ENCODE measurements around the gene FKBP2. TPM values are rescaled to one million over a fixed set of nuclear protein-coding genes. Genes with fewer than 3 reads are reported as not detected.
"Not testable (repeated sequence)": the region's sequence is repeated elsewhere in the genome, so short reads cannot be mapped to it uniquely, and the experiment has no call there.

The FKBP2 gene
- total RNA-seq, 6 experiments from 2014 or later: 54.1 to 95.6 (median 73.1) TPM

DNA sequence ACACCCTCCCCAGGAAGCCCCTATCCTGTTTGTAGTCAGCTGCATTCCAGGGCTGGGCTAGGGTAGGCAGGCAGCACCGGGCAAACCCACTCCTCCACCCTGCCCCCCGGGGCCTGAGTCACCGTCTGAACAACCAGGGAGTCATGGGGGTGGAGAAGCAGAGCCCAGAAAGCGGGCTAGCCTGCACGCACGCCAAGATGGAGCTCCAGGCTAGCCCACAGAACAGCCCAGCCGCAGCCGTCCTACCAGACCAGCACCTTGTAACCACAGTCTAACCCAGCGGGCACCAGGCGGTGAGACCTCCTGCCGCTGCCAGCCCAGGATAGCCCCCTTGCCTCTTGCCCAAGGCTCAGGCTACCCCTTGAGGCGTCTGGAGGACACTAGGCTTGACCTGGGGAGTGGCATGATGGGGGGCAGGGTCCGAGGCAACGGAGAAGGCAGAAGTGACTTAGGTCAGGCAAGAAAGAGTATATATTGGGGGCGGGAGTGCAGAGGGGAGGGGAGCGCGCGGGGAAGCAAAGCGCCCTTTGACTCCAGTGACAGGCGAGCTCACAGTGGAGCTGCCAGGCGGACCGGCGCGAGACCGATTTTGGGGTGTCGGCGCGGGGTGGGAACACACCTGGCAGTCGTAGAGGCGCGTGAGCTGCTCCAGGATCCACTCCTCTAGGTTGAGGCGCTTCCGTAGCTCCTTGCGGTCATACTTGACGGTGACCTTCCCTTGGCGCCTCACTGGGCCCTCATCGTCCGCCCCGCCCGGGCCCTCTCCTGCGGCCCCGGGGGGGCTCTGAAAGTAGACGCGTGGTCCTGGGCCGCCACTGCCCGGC, 5.1 kb downstream of the FKBP2 start:
- Mint-ChIP-seq H3K4me1 (ENCODE audit: low read depth) (peaks cover 29% of the 10 kb centered on the region), H3K27me3 (ENCODE audit: insufficient read depth) (peaks cover 4% of the 10 kb centered on the region), H3K9me3 (no peaks in the 10 kb centered on the region), H3K27ac (peak overlapping the region; percentile 95), H3K36me3 (ENCODE audit: low read depth) (peaks cover 16% of the 10 kb centered on the region), H3K4me3 (peak overlapping the region; percentile 95)
- TF ChIP-seq, protein P1, sequence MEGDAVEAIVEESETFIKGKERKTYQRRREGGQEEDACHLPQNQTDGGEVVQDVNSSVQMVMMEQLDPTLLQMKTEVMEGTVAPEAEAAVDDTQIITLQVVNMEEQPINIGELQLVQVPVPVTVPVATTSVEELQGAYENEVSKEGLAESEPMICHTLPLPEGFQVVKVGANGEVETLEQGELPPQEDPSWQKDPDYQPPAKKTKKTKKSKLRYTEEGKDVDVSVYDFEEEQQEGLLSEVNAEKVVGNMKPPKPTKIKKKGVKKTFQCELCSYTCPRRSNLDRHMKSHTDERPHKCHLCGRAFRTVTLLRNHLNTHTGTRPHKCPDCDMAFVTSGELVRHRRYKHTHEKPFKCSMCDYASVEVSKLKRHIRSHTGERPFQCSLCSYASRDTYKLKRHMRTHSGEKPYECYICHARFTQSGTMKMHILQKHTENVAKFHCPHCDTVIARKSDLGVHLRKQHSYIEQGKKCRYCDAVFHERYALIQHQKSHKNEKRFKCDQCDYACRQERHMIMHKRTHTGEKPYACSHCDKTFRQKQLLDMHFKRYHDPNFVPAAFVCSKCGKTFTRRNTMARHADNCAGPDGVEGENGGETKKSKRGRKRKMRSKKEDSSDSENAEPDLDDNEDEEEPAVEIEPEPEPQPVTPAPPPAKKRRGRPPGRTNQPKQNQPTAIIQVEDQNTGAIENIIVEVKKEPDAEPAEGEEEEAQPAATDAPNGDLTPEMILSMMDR (IDR thresholded peaks at IDR 0.05): no peak
- peak; percentile 88 for DNase-seq

DNA sequence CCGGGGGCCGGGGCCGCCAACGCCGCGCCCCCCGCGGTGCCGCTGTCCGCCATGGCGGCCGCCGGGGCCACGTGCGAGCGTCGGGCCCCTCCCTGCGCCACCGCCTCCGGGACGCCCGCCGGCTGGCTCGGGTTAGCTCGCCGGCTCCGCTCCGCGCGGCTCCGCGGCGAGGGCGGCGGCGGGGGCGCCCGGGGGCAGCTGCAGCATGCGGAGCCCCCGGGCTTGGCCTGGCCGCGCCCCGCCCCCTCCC, 5.7 kb downstream of the FKBP2 start:
- peak overlapping the region; percentile 89 for H3K4me3 Mint-ChIP-seq
- not testable (repeated sequence) for DNase-seq; H3K9me3 Mint-ChIP-seq; H3K27ac Mint-ChIP-seq; H3K27me3 Mint-ChIP-seq (ENCODE audit: insufficient read depth)
- H3K36me3 Mint-ChIP-seq (ENCODE audit: low read depth): peaks cover 16% of the 10 kb centered on the region
- H3K4me1 Mint-ChIP-seq (ENCODE audit: low read depth): peaks cover 29% of the 10 kb centered on the region

DNA sequence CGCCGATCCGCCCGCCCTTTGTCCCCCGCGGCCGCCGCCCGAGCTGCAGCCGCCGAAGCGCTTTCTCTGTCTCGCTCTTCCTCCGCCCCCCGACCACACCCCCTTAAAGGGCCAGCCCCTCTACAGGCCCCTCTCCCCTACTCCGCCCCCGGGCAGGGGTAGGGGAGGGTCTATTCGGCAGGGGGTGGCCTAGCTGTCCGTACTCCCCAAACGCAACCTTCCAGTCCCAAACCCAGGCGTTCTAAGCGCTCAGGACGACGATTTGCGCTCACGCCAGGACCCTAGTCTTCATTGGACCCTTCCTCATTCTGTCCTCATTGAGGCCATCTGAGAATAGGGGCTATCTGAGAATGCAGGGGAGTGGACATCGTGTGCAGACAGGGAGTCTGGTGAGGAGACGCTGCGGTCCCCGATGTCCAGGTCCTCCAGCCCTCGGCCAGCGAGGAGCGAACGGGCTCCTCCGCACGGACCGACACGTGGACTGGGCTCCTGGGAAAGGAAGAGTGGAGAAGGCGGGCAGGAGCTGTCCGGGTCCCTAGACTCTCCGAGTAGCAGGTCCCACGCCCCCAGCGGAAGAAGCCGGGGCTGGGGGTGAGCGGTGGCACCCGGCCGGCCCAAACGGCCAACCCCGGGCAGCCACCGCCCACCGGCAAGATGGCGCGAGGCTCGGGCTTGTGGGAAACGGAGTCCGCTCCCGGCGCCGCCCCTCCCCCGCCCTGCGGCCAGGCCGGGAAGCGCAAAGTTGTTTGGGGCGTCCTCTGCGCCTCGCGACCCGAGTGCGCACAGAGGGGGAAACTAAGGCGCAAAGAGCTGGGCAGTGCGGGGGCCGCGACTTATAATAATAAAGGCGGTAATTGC, 6.2 kb downstream of the FKBP2 start, which contains the start of gene PPP1R14B:
PPP1R14B (minus strand) TSS at position 73 of the 858 bp plus-strand sequence. CDS start 270 bp downstream, outside the sequence.
- Mint-ChIP-seq H3K4me3 (peak within 1 kb of the TSS; percentile 95), H3K27ac (peak within 1 kb of the TSS; percentile 95), H3K9me3 (no peaks in the 10 kb centered on the region), H3K27me3 (ENCODE audit: insufficient read depth) (peaks cover 4% of the 10 kb centered on the region), H3K4me1 (ENCODE audit: low read depth) (peaks cover 29% of the 10 kb centered on the region), H3K36me3 (ENCODE audit: low read depth) (peaks cover 16% of the 10 kb centered on the region)
- DNase-seq: peak; percentile 90
- TF ChIP-seq, protein P1 (IDR thresholded peaks at IDR 0.05): peak; percentile 54

DNA sequence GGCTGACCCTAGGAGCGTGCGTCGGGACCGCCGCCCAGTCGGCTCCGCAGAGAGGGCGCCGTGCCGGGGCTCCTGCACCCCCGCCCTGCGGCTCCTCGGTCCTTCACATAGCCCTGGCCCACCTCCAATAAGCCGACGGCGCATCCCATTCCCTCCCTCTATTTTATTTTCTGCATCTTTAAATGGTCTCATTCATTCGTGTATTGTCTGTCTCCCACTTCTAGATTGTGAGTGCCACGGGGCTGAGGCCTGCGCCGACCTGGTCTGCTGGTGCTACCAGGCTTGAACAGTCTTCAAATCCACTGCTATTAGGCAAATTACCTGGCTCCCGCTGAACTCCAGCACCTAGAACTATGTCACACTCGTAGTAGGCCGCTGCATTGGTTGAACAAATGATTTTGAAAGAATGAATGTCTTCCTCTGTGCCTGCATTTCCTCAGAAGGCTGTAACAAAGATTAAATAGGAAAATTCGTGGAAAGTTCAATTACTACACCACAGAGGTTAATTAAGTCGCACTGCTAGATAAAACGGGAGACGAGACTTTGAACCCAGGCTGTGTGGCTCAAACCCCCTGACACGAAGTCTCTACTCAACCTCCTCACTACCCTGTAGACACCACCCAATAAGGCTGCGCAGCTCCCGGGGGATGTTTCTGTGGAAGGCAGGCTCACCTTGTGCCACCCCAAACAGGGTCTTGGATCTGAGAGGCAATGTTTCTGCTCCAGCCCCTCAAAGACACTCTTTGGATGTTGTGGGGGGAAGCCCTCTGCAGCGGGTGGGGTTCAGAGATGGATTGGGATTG, 7.0 kb downstream of the FKBP2 start:
- TF ChIP-seq, protein P1 (IDR thresholded peaks at IDR 0.05): no peak
- peaks cover 16% of the 10 kb centered on the region for H3K36me3 Mint-ChIP-seq (ENCODE audit: low read depth)

DNA sequence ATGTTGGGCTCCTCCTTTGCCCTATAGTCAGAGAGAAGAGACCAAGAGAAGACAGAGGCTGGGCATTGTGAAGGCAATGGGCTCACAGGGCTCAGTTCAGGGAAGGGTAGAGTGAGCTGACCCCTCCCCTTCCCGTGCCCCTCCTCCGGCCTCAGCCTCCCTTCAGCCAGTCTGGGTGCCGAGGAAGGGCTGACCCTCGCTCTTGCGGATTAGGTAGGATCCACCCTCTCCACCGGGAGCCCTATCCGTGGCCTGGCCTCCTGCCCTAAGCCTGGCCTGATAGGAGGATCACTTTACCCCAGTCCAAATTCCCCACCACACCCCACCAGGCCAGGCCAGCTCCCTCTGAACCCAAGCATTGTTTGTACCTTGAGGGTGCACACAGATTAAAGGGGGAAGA, 7.7 kb downstream of the FKBP2 start:
- no peak overlapping the region for H3K27ac Mint-ChIP-seq

More for the DNA sequence above, 7.0 kb downstream of the FKBP2 start:
- peaks cover 22% of the 10 kb centered on the region for H3K4me1 Mint-ChIP-seq (ENCODE audit: low read depth)
- peak overlapping the region; percentile 77 for H3K4me3 Mint-ChIP-seq
- no peak for DNase-seq
- peak overlapping the region; percentile 70 for H3K27ac Mint-ChIP-seq
- peaks cover 4% of the 10 kb centered on the region for H3K27me3 Mint-ChIP-seq (ENCODE audit: insufficient read depth)
- H3K9me3 Mint-ChIP-seq: no peaks in the 10 kb centered on the region

More for the DNA sequence above, 7.7 kb downstream of the FKBP2 start:
- Mint-ChIP-seq H3K4me1 (ENCODE audit: low read depth) (peaks cover 21% of the 10 kb centered on the region), H3K4me3 (no peak overlapping the region), H3K27me3 (ENCODE audit: insufficient read depth) (peaks cover 4% of the 10 kb centered on the region), H3K9me3 (no peaks in the 10 kb centered on the region), H3K36me3 (ENCODE audit: low read depth) (peaks cover 11% of the 10 kb centered on the region)
- TF ChIP-seq, protein P1 (IDR thresholded peaks at IDR 0.05): no peak
- DNase-seq: no peak

Measured in HFFc6 (cell line).